ENCODE data around the gene C16orf92.
"Not testable (repeated sequence)": the region's sequence is repeated elsewhere in the genome, so short reads cannot be mapped to it uniquely, and the experiment has no call there.

The C16orf92 gene

GRCh38 chr16:30005341-30006094 is 17.5 kb upstream of the C16orf92 start:
- no peak for DNase-seq (ENCODE audit: low spot score)

DNA sequence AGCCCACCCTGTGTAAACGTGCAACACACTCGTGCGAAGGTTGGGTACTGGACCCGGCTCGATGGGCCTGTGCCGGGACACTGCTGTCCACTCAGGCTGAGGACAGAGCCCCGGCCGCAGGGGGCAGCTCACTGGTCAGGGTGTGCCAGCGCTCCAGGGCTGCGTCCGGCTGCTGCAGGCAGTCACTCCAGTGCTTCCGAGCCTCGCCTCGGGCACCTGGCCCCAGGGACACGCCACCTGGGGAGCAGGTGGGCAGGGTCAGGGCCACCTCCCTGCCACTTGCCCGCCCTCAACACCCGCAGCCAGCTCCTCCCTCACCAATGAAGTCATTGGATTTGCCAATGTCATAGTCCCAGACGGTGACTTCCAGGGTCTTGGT is 16.9 kb upstream of the C16orf92 start:
- no peak for DNase-seq (ENCODE audit: low spot score)

GRCh38 chr16:30006659-30007377 is 16.2 kb upstream of the C16orf92 start:
- no peak for DNase-seq (ENCODE audit: low spot score)

DNA sequence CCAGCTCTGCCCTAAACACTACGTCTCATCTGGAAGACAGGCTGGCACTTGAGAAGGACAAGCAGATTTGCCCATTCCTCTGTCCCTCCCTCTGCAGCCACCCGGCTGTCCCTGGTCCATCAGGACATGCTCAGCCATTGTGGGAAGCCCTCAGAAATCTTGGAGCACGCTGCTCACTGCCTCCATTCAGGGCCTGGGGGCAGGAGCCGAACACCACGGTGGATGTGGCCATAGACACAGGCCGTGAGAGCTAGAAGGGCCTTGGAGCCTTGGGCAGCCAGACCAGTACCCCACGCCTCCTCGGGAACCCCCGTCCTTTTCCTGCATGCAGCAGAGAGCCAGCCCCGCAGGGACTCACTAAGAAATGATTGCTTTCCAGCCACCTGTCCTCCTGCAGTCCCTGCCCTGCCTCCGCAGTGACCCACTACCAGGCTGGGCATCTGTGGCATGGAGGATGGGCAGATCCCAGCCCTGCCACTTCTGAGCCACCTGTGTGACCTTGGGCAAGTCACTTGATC is 15.6 kb upstream of the C16orf92 start:
- no peak for DNase-seq (ENCODE audit: low spot score)

GRCh38 chr16:30009085-30009862 is 13.7 kb upstream of the C16orf92 start:
- no peak for DNase-seq (ENCODE audit: low spot score)

DNA sequence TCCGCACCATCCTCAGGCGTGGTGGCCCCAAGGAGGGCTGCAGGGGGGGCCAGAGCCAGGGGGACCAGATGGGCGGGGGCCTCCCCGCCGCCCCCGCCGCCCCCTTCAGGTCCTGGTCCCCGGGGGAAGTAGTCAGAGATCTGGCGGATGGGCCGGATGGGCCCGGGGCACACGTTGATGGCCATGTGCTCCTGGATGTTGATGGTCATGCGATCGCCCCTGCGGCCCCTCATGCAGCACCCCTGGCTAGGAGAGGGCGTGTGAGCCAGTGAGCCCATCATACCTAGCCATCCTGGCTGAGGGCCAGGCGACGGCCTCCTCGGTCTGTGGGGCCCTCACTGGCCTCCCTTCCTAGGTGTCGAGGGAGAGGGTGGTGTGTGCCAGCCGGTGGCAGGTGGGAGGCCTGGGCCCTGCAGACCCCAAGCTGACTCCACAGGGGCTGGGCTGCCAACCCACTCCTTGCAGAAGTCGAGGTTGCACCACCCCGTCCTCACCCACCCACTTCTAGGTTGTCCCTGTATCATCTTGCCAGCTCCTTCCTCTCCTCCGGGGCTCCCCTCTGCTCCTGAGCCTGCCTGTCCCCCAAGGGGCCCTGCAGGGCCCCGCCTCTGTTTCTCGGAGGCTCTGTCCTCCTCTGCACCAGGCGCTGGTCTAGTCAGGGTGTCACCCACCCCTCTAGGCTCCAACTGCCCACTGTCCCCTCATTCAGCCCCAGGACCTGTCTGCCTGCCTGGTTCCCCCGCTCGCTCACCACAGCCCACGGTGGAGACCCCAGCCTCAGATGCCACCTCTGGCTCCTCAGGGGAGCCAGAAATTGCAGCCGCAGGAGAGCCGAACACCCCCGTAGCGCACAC is 12.8 kb upstream of the C16orf92 start:
- DNase-seq (ENCODE audit: low spot score) = no peak

- peak; percentile 61 for DNase-seq (ENCODE audit: low spot score)
Measured at GRCh38 chr16:30010844-30011713, 11.9 kb upstream of the C16orf92 start, which contains the start of gene DOC2A. DOC2A (minus strand) TSS chr16:30011027; CDS start chr16:30010222, 805 bp downstream.

GRCh38 chr16:30011714-30012504 is 11.1 kb upstream of the C16orf92 start:
- DNase-seq (ENCODE audit: low spot score) = peak; percentile 58

- peak; percentile 46 for DNase-seq (ENCODE audit: low spot score)
Measured at GRCh38 chr16:30012598-30012997, 10.4 kb upstream of the C16orf92 start.

GRCh38 chr16:30015450-30015849 is 7.5 kb upstream of the C16orf92 start:
- not testable (repeated sequence) for DNase-seq (ENCODE audit: low spot score)

- no peak for DNase-seq (ENCODE audit: low spot score)
Measured at GRCh38 chr16:30016555-30017276, 6.3 kb upstream of the C16orf92 start.

GRCh38 chr16:30017277-30017656 is 5.7 kb upstream of the C16orf92 start:
- no peak for DNase-seq (ENCODE audit: low spot score)

DNA sequence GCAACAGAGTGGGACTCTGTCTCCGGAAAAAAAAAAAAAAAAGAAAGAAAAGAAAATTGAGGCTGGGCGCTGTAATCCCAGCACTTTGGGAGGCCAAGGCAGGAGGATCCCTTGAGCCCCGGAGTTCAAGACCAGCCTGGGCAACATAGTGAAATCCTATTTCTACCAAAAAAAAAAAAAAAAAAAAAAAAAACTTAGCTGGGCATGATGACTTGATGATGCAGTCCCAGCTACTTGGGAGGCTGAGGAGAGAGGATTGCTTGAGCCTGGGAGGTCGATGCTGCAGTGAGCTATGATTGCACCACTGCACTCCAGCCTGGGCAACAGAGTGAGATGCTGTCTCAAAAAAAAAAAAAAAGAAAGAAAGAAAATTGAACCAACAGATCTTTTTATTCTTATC is 5.1 kb upstream of the C16orf92 start:
- not testable (repeated sequence) for DNase-seq (ENCODE audit: low spot score)

GRCh38 chr16:30018731-30019158 is 4.3 kb upstream of the C16orf92 start:
- DNase-seq (ENCODE audit: low spot score) = no peak

DNA sequence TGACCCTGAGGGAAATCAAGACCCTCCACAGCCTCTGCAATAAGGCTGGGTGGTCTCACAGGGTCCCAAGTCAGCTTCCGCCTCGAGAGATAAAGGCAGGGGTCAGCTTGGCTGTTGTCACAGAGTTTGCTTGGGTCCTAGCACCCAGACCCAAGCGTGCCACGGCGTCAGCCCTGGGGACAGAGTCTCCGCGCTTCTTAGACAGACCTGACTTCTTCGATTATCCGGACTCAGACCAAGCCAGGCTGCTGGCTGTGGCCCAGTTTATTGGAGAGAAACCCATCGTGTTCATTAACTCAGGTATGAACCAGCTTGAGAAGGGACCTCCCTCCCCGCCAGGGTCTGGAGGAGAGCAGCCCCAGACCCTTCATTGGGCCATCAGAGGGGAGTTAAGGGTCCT is 588 bp downstream of the C16orf92 start:
- no peak for DNase-seq (ENCODE audit: low spot score)

DNA sequence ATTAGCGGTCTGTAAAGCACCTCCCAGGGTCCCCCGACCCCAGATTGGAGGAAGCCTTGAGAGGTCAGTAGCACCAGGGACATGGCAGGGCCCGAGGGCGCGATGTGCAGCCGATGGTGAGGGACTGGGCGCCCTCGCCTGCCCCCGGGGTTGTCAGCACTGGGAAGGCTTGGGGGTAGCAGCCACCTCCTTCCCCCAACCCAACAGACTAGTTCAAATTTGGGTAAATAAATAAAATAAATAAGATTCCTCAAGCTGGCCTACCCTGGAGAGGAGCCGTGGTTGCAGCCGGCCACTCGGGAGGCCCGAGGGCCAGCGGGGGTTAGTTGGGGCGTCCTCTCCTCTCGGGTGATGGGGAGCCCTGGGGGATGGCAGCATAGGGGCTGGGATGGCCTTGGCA is 1.5 kb downstream of the C16orf92 start:
- DNase-seq (ENCODE audit: low spot score) = no peak

- no peak for DNase-seq (ENCODE audit: low spot score)
Measured at GRCh38 chr16:30025156-30025555, 2.2 kb downstream of the C16orf92 start.

GRCh38 chr16:30025574-30025973 is 2.6 kb downstream of the C16orf92 start:
- DNase-seq (ENCODE audit: low spot score) = no peak

DNA sequence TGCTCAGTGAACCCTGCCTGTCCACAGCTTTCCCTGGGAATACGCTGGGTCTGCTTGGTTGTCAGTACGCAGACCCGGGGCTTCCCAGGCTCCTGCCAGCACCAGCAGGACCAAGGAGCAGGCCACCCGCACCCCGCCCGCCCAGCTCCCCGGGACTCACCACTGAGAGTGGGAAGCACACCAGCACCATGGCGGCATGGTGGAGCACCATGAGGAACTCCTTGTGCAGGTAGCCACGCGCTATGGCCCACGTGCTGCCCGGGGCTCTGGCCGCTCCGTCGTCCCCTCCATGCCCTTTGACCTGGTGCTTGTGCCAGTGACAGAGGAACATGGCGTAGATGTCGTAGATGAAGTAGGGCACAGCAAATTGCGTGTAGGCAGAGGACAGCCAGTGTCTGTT is 3.5 kb downstream of the C16orf92 start:
- no peak for DNase-seq (ENCODE audit: low spot score)

Data from left forelimb (tissue), 1 donor.